Stimulated activated CD8-positive, alpha-beta memory T cell treated with anti-CD3 and anti-CD28 coated beads, Interleukin-2, amount 100 ng/mL, for 1 hour (primary cell): ENCODE results near the gene E2F2.

Experiments
- DNase-seq, 2 donors: peaks; one replicate each; pipeline ENCODE4 v3.0.0-alpha.2; 2020; ENCODE audit warnings: low read depth in 2 of 2

E2F2 gene

DNA sequence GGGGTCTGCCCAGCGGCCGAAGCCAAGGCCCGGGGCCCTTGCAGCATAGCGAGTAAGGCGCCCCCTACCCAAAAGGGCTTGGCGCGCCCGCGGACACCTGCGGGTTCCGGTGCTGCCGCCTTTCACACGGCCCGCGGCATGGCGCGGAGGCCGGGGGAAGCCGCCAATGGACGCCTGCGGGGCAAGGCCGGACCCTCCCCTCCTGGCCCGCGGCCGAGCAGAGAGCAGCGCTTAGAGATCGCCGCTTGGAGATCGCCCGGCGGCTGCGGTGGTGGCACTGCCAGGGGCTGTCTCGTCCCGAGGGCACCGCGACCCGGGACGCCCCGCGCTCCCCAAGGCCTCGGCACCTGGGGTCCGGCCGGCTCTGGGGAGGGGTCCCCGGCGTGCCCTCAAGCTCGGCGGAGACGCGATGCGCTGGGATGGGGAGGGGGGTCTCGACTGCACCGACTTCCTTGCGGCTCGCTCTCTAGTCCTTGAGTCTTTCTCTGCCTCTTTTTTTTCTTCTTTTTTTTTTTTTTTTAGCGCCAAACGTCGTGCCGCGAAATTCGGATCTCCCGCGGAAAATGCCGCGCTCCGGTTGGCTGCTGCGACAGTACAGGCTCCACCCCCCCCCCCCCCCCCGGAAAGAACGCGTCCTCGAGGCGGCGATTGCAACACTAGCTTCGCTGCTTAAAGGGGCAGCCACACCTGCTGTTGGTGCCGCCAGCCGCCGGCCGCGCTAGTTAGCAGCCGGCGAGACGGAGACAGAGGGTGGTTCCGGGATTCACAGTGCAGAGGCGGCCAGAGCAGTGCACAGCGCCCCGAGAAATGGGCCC is at the start of gene E2F2:
Gene E2F2, minus strand, starts transcription at position 487 of the 815 bp plus-strand sequence. Its CDS starts 440 bp downstream, at position 47.
- peak; percentile 59 to 70 for DNase-seq

DNA sequence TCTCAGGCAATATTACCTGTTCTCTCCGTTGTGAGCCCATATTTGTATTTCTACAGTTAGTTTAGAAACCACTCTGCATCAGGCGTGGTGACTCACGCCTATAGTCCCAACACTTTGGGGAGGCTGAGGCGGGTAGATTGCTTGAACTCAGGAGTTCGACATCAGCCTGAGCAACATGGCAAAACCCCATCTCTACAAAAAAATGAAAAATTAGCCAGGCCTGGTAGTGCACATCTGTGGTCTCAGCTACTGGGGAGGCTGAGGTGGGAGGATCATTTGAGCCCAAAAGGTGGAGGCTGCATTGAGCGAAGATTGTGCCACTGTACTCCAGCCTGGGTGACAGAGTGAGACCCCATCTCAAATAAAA is 47.9 kb upstream of the E2F2 start:
- DNase-seq = no peak

GRCh38 chr1:23578311-23578996 is 47.4 kb upstream of the E2F2 start:
- no peak for DNase-seq

- DNase-seq = no peak
Measured at GRCh38 chr1:23577056-23578004, 46.3 kb upstream of the E2F2 start.

DNA sequence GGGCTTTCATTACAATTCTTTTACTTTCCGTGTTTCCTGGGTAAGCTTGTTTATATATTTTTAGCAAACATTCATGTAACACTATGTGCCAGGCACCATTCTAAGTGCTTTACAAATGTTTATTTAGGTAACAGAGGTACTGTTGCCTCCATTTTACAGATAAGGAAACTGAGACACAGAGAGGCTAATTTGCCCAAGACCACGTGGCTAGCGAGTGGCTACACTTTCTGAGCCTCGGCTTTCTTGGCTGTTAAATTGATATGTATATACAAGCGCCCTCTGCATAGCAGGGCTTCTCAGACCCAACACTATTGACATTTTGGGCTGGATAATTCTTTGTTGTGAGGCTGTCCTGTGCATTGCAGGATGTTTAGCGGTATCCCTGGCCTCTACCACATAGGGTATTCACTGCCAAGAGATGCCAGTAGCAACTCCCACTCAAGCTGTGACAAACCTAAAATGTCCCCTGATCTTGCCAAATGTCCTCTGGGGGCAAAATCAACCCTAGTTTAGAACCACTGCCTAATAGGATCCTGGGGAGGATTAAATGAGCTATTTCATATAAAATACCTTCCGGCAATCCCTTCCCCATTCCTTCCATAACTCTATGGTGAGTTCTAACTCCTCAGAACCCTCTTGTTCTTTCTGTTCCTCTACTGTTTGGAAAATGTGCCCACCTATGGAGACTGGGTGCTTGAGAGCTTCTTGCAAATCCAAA is 45.5 kb upstream of the E2F2 start:
- no peak for DNase-seq

DNA sequence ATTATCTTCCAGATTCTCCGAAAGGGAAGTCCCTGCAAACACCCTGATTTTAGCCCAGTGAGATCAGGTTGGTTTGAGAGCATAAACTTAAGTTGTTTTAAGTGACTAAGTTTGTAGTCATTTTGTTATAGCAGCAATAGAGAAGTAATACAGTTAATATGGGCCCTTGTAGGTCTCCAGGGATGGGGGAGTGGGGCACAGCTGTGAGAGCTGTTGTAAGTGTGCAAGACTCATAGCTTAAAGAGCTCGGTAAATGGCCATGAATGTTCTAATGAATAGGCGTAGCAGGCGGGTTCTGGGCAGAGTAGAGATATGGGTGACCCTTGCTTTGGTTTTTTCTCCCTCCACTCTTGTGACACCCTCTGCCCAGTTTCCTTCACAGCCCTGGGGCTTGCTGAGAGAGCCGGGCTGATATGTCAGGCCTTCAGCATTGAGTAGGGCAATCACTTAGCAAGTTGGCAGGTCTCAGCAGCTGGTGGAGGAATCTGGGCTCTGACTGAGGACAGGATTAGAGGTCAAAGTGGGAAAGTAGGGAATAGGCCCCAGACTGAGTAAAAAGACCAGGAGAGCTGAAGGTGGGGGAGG is 44.3 kb upstream of the E2F2 start:
- no peak for DNase-seq

GRCh38 chr1:23574265-23574754 is 43.3 kb upstream of the E2F2 start:
- no peak for DNase-seq

DNA sequence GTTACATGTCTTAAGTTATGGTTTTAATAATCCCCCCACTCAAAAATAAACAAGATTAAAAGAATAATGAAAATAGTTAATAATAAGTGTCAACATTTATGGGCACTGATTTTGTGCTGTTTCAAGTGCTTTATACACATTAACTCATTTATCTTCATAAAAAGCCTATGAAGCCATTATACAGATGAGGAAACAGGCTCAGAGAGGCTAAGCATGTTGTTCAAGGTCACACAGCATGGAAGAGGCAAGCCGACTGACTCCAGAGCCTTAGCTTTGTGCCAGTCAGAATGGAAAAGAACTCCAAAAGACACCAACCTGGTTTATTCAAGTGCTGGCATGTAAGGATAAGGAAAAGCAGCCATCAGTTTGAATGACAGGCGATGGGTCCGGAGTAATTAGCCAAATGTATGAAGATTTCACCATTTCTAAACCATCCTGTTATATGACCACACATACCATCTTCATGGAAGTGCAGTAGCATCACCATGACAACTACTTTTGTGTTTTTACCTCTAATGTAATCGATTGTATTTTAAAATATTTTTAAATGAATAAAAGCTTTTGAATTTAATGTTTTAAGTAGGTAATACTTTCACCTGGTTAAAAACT is 42.6 kb upstream of the E2F2 start:
- DNase-seq = no peak

DNA sequence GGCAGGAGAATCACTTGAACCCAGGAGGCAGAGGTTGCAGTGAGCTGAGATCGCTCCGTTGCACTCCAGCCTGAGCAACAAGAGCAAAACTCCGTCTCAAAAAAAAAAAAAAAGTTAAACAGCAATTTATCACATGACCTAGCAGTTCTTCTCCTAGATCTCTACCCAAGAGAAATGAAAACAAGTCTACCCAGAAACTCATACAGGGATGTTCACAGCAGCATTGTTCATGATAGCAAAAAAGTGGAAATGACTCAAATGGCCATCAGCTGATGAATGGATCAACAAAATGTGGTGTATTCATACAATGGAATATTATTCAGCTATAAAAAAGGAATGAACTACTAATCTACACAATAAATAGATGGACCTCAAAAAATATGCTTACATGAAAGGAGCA is 40.4 kb upstream of the E2F2 start:
- no peak for DNase-seq

- DNase-seq = no peak
Measured at GRCh38 chr1:23570001-23570691, 39.1 kb upstream of the E2F2 start.

GRCh38 chr1:23568608-23569383 is 37.8 kb upstream of the E2F2 start:
- DNase-seq = no peak

DNA sequence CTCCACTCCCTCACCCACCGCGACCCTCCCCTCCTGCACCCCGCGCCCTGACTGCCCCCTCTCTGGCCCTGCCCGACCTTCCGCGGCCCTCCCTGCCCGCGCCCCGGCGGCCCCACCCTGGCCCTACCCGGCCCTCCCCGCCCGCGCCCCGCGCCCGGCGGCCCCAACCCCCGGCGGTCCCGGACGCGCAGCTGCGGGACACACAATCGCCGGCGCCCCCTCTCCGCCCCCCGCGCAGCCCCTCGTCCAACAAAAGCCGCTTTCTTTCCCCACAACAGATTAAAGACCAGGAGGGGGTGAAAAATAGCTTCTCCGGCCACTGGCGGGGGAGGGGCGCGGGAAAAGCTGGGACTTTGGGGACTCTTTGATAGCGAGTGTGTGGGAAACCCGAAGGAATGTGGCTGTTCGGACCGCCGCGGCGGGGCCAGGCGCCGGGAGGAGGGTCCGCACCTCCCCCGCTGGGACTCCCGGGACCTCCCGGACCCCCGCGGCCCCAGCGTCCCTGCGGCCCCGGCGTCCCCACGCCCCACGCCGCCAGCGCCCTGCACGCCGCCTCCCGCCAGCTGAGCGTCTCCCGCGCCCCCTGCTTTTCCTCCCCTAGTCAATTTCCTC is 37.1 kb upstream of the E2F2 start:
- no peak for DNase-seq

GRCh38 chr1:23567629-23567995 is 36.6 kb upstream of the E2F2 start:
- no peak for DNase-seq

DNA sequence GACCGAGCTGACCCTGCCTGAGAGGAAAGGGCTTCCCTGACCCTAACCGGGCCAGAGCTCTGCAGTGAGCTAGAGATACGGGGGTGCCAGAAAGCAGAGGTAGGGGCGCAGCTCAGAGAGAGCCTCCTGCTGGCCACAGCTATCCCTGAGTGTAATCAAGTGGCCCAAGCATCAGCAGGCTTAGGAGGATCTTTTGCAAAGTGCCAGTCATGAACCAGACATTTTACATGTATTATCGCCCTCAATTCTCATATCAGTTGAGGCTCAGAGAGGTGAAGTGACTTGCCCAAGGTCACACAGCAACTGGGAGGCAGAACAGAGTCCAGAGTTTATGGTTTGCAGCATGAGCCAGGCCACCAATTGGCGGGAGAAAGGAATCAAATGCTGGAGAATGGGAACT is 35.3 kb upstream of the E2F2 start:
- no peak for DNase-seq

DNA sequence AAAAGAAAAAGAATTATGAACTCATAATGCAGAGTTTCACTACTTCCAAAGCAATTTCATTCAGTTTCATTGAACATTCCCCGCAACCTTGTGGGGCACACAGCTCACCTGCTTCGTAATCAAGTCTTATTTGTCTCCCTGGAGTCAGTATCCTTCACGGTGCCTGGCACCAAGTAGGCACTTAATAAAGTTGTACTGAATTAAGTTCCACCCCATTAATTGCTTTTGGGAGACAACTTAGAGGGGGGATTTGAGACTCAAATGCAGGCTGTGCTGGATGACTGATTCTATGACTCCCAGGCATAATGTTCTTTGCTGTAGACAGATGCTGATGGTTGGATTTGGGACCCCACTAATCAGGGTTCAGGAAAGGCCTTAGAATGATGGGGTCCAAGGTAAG is 34.7 kb upstream of the E2F2 start:
- no peak for DNase-seq

DNA sequence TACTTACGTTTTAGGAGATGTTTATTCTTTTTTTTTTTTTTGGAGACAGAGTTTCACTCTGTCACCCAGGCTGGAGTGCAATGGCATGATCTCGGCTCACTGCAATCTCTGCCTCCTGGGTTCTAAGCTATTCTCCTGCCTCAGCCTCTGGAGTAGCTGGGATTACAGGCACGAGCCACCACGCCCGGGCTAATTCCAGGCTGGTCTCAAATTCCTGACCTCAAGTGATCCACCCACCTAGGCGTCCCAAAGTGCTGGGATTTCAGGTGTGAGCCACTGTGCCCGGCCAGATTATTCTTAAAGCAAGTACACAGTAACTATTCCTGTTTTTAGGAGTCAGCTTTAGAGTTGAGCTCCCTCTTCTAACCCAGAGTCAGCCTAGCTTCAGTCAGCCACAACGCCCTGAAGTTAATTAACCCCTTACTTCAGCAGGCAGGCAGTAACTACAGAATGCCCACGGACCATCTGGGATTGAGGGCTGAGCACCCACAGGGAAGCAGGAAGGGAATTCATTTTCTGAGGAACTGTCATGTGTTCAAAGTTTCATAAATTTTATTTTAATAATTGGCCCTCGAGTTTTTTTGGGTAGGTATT is 33.6 kb upstream of the E2F2 start:
- DNase-seq = no peak

GRCh38 chr1:23563755-23564374 is 32.8 kb upstream of the E2F2 start:
- no peak for DNase-seq

GRCh38 chr1:23563003-23563402 is 32.0 kb upstream of the E2F2 start:
- DNase-seq = no peak
